Stomach (tissue), 9 donors: Measurements from ENCODE around the gene GP2. TPM values are rescaled to one million over a fixed set of nuclear protein-coding genes. Genes with fewer than 3 reads are reported as not detected.

ENCODE experiments used
- DNase-seq, 2 donors: peaks; one replicate each; pipeline versions ENCODE4 v3.0.0 to v3.0.0-alpha.2; 2013 to 2019
- H3K27ac ChIP-seq, 5 donors: fragments of 200-600 bp in 4 of 5; sonication (generic) in 4 of 5; one replicate each; pipeline ENCODE4 v1.5.1; 2013 to 2019; ENCODE audit warnings: mild to moderate bottlenecking in 1 of 5, moderate library complexity in 1 of 5
- H3K27me3 ChIP-seq, 3 donors: fragments of 200-600 bp; sonication (generic); one replicate each; pipeline ENCODE4 v1.5.1; 2017 to 2019; ENCODE audit warnings: mixed run types in 1 of 3
- H3K36me3 ChIP-seq, 4 donors: fragments of 200-600 bp; sonication (generic); 1 replicate in 3 of 4; 2 replicates in 1 of 4; pipeline ENCODE4 v1.5.1; 2016 to 2019
- H3K4me1 ChIP-seq, 4 donors: fragments of 200-600 bp; sonication (generic); one replicate each; pipeline ENCODE4 v1.5.1; 2016 to 2019
- H3K4me3 ChIP-seq, 4 donors: fragments of 200-600 bp; sonication (generic) in 3 of 4; one replicate each; pipeline ENCODE4 v1.5.1; 2016 to 2019; ENCODE audit warnings: mild to moderate bottlenecking in 1 of 4
- H3K9me3 ChIP-seq, 4 donors: fragments of 200-600 bp; sonication (generic); one replicate each; pipeline ENCODE4 v1.5.1; 2016 to 2019
- CTCF ChIP-seq, 7 experiments: fragments of 450-650 bp in 4 of 7; fragments of 200-600 bp in 3 of 7; sonication (generic) in 3 of 7; IDR thresholded peaks; one replicate each; pipeline ENCODE4 v1.5.1; 2016 to 2019; ENCODE audit warnings: antibody characterized with exemption in 7 of 7, control low read depth in 2 of 7, mild to moderate bottlenecking in 1 of 7
- EP300 ChIP-seq: sonication (generic); formaldehyde crosslinking; IDR thresholded peaks from one replicate; pipeline ENCODE4 v1.6.1; 2017; ENCODE audit warnings: antibody characterized with exemption
- POLR2A ChIP-seq, 4 donors: fragments of 450-650 bp; IDR thresholded peaks; one replicate each; pipeline ENCODE4 v1.6.1; 2016; ENCODE audit warnings: antibody characterized with exemption in 4 of 4, control low read depth in 2 of 4, mild to moderate bottlenecking in 1 of 4, moderate library complexity in 1 of 4
- POLR2AphosphoS5 ChIP-seq, 3 donors: sonication (generic); formaldehyde crosslinking; IDR thresholded peaks; one replicate each; pipeline ENCODE4 v1.6.1; 2016; ENCODE audit warnings: antibody characterized with exemption in 3 of 3
- WGBS, 5 donors: extraction: QIAGEN DNeasy Blood & Tissue Kit in 3 of 5; methylation state at CpG; one replicate each; pipeline versions ENCODE4 v1.1.5 to v1.1.7; 2013 to 2018; 5-methylcytosine and 5-hydroxymethylcytosine counted together
- intact Hi-C: fragments of 100-400 bp; cut with DNase I; formaldehyde crosslinking; loops from one replicate; pipeline ENCODE4 v1.15.1; 2023; ENCODE audit warnings: low total_unique reads
- polyA plus RNA-seq, 3 donors: library from polyadenylated mRNA; stranded (reverse); fragments of 200-250 nt; gene quantifications; one replicate each; pipeline ENCODE4 v1.2.3, GENCODE V29; 2013
- total RNA-seq, 5 donors: library from RNA; depleted of rRNA; stranded (reverse); fragments of >200 nt; gene quantifications; one replicate each; pipeline versions ENCODE4 v1.1.0 to v1.2.3, GENCODE V29; 2014 to 2016
- donor health status: healthy with polysubstance abuse.
- donor health status: Bipolar disorder and iron deficiency.
- donor health status: healthy.

Gene GP2
- total and polyA plus RNA-seq, 8 donors = 0.55 to 53.3 (median 14.4) TPM

- intact Hi-C loops = no loop called here
- Histone ChIP-seq H3K9me3 (no peaks in the 10 kb centered on the region), H3K27me3 (no peaks in the 10 kb centered on the region), H3K4me3 (no peak overlapping the region), H3K4me1 (no peaks in the 10 kb centered on the region), H3K27ac (no peak overlapping the region), H3K36me3 (no peaks in the 10 kb centered on the region)
- DNase-seq = no peak
- TF ChIP-seq CTCF (IDR thresholded peaks at IDR 0.05) (no peak), POLR2A (IDR thresholded peaks at IDR 0.05) (no peak), EP300 (no peak), POLR2AphosphoS5 (IDR thresholded peaks at IDR 0.05) (no peak)
Measured at GRCh38 chr16:20320592-20320991, 6.7 kb downstream of the GP2 start.

DNA sequence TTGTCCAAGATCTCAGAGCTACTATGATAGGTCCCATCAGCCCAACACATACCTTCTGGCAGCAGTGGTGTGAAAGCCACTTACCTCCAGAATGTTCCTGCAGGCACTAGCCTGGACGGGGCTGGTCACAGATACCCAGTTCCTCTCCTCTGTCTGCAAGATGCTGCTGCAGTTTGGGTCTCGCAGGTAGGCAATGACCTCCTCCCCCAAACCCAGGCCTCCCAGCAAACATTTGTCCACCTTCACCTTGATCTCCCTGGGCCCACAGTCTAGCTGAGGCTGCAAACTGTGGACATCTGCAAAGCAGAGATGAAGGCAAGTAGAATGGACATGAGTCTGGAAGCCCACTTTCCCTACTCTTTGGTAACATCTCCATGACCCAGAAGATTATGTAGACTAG is 7.1 kb downstream of the GP2 start:
- Histone ChIP-seq H3K36me3 (no peaks in the 10 kb centered on the region), H3K4me3 (no peak overlapping the region), H3K9me3 (no peaks in the 10 kb centered on the region), H3K27ac (no peak overlapping the region), H3K27me3 (no peaks in the 10 kb centered on the region), H3K4me1 (no peaks in the 10 kb centered on the region)
- intact Hi-C loops = no loop called here
- no peak for DNase-seq
- no peak for TF ChIP-seq CTCF (IDR thresholded peaks at IDR 0.05)
- TF ChIP-seq POLR2AphosphoS5 (IDR thresholded peaks at IDR 0.05) = no peak
- TF ChIP-seq EP300 = no peak
- no peak for TF ChIP-seq POLR2A (IDR thresholded peaks at IDR 0.05)
- 82 to 100% (median 86%) methylated on average over 2 of the region's 2 CpGs for WGBS, 5 donors

- Histone ChIP-seq H3K27me3 (no peaks in the 10 kb centered on the region), H3K27ac (no peak overlapping the region), H3K36me3 (no peaks in the 10 kb centered on the region), H3K4me3 (no peak overlapping the region), H3K9me3 (no peaks in the 10 kb centered on the region), H3K4me1 (no peaks in the 10 kb centered on the region)
- 58 to 83% (median 71%) methylated on average over 1 of the region's 1 CpG for WGBS, 5 donors
- intact Hi-C loops = no loop called here
- no peak for TF ChIP-seq CTCF (IDR thresholded peaks at IDR 0.05)
- TF ChIP-seq POLR2AphosphoS5 (IDR thresholded peaks at IDR 0.05) = no peak
- no peak for DNase-seq
Measured at GRCh38 chr16:20319406-20319805, 7.9 kb downstream of the GP2 start.

GRCh38 chr16:20318437-20318836 is 8.9 kb downstream of the GP2 start:
- H3K9me3 ChIP-seq = no peaks in the 10 kb centered on the region
- no peak overlapping the region for H3K4me3 ChIP-seq
- TF ChIP-seq EP300 (no peak), CTCF (IDR thresholded peaks at IDR 0.05) (no peak), POLR2AphosphoS5 (IDR thresholded peaks at IDR 0.05) (no peak), POLR2A (IDR thresholded peaks at IDR 0.05) (no peak)
- DNase-seq = no peak
- H3K27me3 ChIP-seq = no peaks in the 10 kb centered on the region
- WGBS, 5 donors = 58 to 75% (median 69%) methylated on average over 3 of the region's 3 CpGs
- no peaks in the 10 kb centered on the region for H3K36me3 ChIP-seq
- intact Hi-C loops = no loop called here
- H3K27ac ChIP-seq = no peak overlapping the region
- H3K4me1 ChIP-seq = no peaks in the 10 kb centered on the region

- intact Hi-C loops = no loop called here
Measured at GRCh38 chr16:20318006-20318405, 9.3 kb downstream of the GP2 start.

More at GRCh38 chr16:20318006-20318405, 9.3 kb downstream of the GP2 start:
- DNase-seq = no peak
- TF ChIP-seq EP300 (no peak), CTCF (IDR thresholded peaks at IDR 0.05) (no peak)
- no peaks in the 10 kb centered on the region for H3K27me3 ChIP-seq
- no peaks in the 10 kb centered on the region for H3K36me3 ChIP-seq
- no peaks in the 10 kb centered on the region for H3K4me1 ChIP-seq
- H3K27ac ChIP-seq = no peak overlapping the region
- WGBS, 5 donors = 73 to 82% (median 78%) methylated on average over 7 of the region's 7 CpGs
- H3K4me3 ChIP-seq = no peak overlapping the region
- no peaks in the 10 kb centered on the region for H3K9me3 ChIP-seq
